GM12865 (cell line): Measurements from ENCODE around the gene ITGB3BP.

Experiments
- DNase-seq: peaks from one replicate; pipeline ENCODE4 v3.0.0; 2010; ENCODE audit warnings: low read depth
- H3K4me3 ChIP-seq: 2 replicates; pipeline ENCODE4 v1.5.1; 2011; ENCODE audit warnings: mild to moderate bottlenecking, low read depth, low read length, control low read depth
- CTCF ChIP-seq: IDR thresholded peaks from 2 replicates; pipeline ENCODE4 v1.5.1; 2011; ENCODE audit warnings: low read length, control low read depth, low read depth, inconsistent platforms; ENCODE audit not compliant: insufficient read depth; ENCODE audit errors: missing control alignments

Gene ITGB3BP

DNA sequence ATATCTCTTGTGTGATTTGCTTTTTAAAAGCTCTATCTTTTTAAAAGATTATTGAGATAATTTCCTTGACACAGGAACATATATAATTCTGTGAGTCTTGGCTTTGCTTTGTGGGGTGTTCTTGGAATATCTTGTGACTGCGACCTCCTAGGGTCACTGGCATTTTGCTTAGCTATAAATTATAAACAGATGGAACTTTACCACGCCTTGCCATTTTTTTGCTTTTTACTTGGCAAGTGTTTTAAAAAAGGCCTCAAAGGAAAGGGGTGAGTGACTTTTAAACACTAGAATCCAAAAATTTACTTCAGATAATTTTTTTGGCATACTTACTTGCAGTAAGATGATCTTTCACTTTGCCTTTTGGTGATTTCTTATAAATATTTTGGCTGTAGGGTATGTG lies 112.0 kb downstream of the ITGB3BP start:
- no peak for TF ChIP-seq CTCF
- H3K4me3 ChIP-seq: no peak overlapping the region
- no peak for DNase-seq

DNA sequence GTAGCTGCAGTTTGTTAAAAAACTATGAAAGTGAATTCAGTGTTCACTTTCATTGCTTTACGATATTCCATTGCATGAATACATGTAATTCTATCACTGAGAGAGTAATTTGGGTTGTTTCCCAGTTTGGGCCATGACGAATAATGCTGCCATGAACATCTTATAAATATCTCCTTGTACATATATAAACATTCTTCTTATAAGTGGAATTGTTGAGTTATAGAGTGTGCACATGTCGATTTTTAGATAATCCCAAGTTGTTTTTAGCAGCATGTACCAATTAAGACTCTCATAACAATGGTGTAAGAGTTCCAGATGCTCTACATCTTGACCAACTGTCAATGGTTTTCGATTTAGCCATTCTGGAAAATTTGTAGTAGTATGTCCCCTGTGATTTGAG lies 114.7 kb downstream of the ITGB3BP start:
- H3K4me3 ChIP-seq: no peak overlapping the region
- no peak for DNase-seq
- no peak for TF ChIP-seq CTCF

- no peak for TF ChIP-seq CTCF
- no peak overlapping the region for H3K4me3 ChIP-seq
- no peak for DNase-seq
These were observed 116.0 kb downstream of the ITGB3BP start for GRCh38 chr1:63407002-63407401.

- no peak overlapping the region for H3K4me3 ChIP-seq
- no peak for DNase-seq
- no peak for TF ChIP-seq CTCF
These were observed 117.0 kb downstream of the ITGB3BP start for GRCh38 chr1:63405987-63406386.

- no peak for DNase-seq
- TF ChIP-seq CTCF: no peak
- H3K4me3 ChIP-seq: no peak overlapping the region
These were observed 118.0 kb downstream of the ITGB3BP start for GRCh38 chr1:63405021-63405420.

DNA sequence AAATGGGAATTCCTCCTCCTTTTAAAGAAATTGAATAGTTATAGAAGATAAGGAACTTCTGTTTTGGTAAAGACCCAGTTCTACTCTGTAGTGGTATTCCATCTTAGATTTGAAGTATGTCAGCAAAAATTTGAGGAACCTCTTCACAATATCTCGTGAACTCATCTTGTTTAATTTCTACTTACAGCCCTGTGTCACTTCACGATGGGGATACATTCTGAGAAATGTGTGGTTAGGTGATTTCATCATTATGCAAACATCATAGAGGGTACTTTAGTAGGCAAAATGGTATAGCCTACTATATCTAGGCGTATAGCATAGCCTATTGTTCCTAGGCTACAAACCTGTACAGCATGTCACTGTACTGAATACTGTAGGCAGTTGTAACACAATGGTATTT lies 119.6 kb downstream of the ITGB3BP start:
- H3K4me3 ChIP-seq: no peak overlapping the region
- DNase-seq: no peak
- TF ChIP-seq CTCF: no peak

DNA sequence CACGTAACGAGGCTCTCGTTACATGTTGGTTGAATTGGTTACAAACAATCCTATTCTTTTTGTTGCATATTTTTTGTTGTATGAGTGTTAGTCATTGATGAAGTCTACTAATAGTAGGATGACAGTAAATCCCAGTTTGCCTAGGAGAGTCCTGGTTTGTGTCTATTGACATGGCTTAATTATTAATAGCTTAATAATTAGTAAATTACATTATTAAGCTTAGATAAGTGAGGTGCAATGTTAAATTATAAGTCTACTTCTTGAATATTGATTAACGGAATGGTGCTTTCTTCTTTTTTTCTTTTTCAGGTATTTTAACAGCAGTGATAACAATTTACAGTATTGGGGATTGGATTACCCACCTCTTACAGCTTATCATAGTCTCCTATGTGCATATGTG lies 121.1 kb downstream of the ITGB3BP start:
- no peak overlapping the region for H3K4me3 ChIP-seq
- no peak for DNase-seq
- no peak for TF ChIP-seq CTCF
